WTC11 (cell line): ENCODE measurements around the gene CCER1. TPM values are rescaled to one million over a fixed set of nuclear protein-coding genes. Genes with fewer than 3 reads are reported as not detected.

Experiments used
- ATAC-seq: fragments of 200-7000 bp; cut with Tn5 transposase; 2 replicates; pipeline ENCODE4 v1.10.0; 2021; ENCODE audit warnings: mild to moderate bottlenecking, moderate library complexity
- CTCF ChIA-PET: fragments of 300-600 bp; sonication (Branson Sonifier 250); formaldehyde crosslinking; loops from one replicate; lab custom pipeline; 2021; ENCODE audit warnings: antibody characterized with exemption; lab: Charles Lee
- POLR2A ChIA-PET: fragments of 350-600 bp; sonication (Branson Sonifier 250); formaldehyde crosslinking; loops from one replicate; lab custom pipeline; 2021; ENCODE audit warnings: antibody characterized with exemption; lab: Charles Lee
- DNase-seq: peaks from one replicate; pipeline ENCODE4 v3.0.0; 2021; ENCODE audit warnings: low spot score
- H3K27ac Mint-ChIP-seq: 2 replicates; pipeline ENCODE4 v1.8.0; 2021; ENCODE audit warnings: mixed read lengths
- H3K27me3 Mint-ChIP-seq: 2 replicates; pipeline ENCODE4 v1.8.0; 2021; ENCODE audit warnings: low read depth, mild to moderate bottlenecking, moderate library complexity, mixed read lengths
- H3K36me3 Mint-ChIP-seq: 2 replicates; pipeline ENCODE4 v1.8.0; 2021; ENCODE audit warnings: mixed read lengths
- H3K4me1 Mint-ChIP-seq: 2 replicates; pipeline ENCODE4 v1.8.0; 2022; ENCODE audit warnings: mixed read lengths
- H3K4me3 Mint-ChIP-seq: 2 replicates; pipeline ENCODE4 v1.8.0; 2021; ENCODE audit warnings: mild to moderate bottlenecking, moderate library complexity, mixed read lengths
- H3K9me3 Mint-ChIP-seq: 2 replicates; pipeline ENCODE4 v1.8.0; 2021; ENCODE audit warnings: mixed read lengths
- CREB1 ChIP-seq: sonication (generic); formaldehyde crosslinking; IDR thresholded peaks from 2 replicates; pipeline ENCODE4 v1.8.0; 2023; ENCODE audit warnings: mild to moderate bottlenecking, missing genetic modification reagents
- ESRRA ChIP-seq: sonication (generic); formaldehyde crosslinking; IDR thresholded peaks from 2 replicates; pipeline ENCODE4 v1.8.1; 2022; ENCODE audit warnings: mild to moderate bottlenecking, missing genetic modification reagents, borderline replicate concordance
- ETV6 ChIP-seq: sonication (generic); formaldehyde crosslinking; IDR thresholded peaks from 2 replicates; pipeline ENCODE4 v1.8.1; 2022; ENCODE audit warnings: mild to moderate bottlenecking, missing genetic modification reagents
- FOXP1 ChIP-seq: sonication (generic); formaldehyde crosslinking; IDR thresholded peaks from 2 replicates; pipeline ENCODE4 v1.8.0; 2022; ENCODE audit warnings: missing genetic modification reagents, mild to moderate bottlenecking, moderate library complexity, borderline replicate concordance
- MYBL2 ChIP-seq: sonication (generic); formaldehyde crosslinking; IDR thresholded peaks from 2 replicates; pipeline ENCODE4 v1.8.1; 2023; ENCODE audit warnings: mild to moderate bottlenecking, moderate library complexity, missing genetic modification reagents
- NFYB ChIP-seq: sonication (generic); formaldehyde crosslinking; conservative IDR thresholded peaks from 2 replicates; pipeline ENCODE4 v1.8.0; 2022; ENCODE audit warnings: low read depth, missing genetic modification reagents
- SMAD3 ChIP-seq: sonication (generic); formaldehyde crosslinking; IDR thresholded peaks from 2 replicates; pipeline ENCODE4 v1.8.0; 2022; ENCODE audit warnings: missing genetic modification reagents, mild to moderate bottlenecking, borderline replicate concordance
- SOX15 ChIP-seq: fragments of 250-450 bp; sonication (Bioruptor Pico); IDR thresholded peaks from 2 replicates; pipeline ENCODE4 v1.9.0; 2021; ENCODE audit warnings: mild to moderate bottlenecking
- TCF7 ChIP-seq: sonication (generic); formaldehyde crosslinking; IDR thresholded peaks from 2 replicates; pipeline ENCODE4 v1.8.0; 2022; ENCODE audit warnings: mild to moderate bottlenecking, low read depth, missing genetic modification reagents, moderate library complexity
- ZBTB21 ChIP-seq: sonication (generic); formaldehyde crosslinking; IDR thresholded peaks from 2 replicates; pipeline ENCODE4 v1.8.1; 2023; ENCODE audit warnings: mild to moderate bottlenecking, missing genetic modification reagents, borderline replicate concordance
- ZNF263 ChIP-seq: sonication (generic); formaldehyde crosslinking; IDR thresholded peaks from 2 replicates; pipeline ENCODE4 v1.8.1; 2022; ENCODE audit warnings: low read depth, mild to moderate bottlenecking, moderate library complexity, missing genetic modification reagents
- total RNA-seq: library from RNA; stranded (reverse); gene quantifications from 3 replicates; pipeline ENCODE4 v1.2.3, GENCODE V29; 2021
- TF ChIP-seq, protein P1 (sequence below): sonication (generic); formaldehyde crosslinking; IDR thresholded peaks from 2 replicates; pipeline ENCODE4 v1.8.0; 2022; ENCODE audit warnings: missing genetic modification reagents
- TF ChIP-seq, protein P2 (sequence below): fragments of 250-450 bp; sonication (Bioruptor Pico); IDR thresholded peaks from 2 replicates; pipeline ENCODE4 v1.9.0; 2021; ENCODE audit warnings: mild to moderate bottlenecking, borderline replicate concordance
- TF ChIP-seq, protein P3 (sequence below): fragments of 200-600 bp; IDR thresholded peaks from 2 replicates; pipeline ENCODE4 v1.8.0; 2022; ENCODE audit warnings: antibody characterized with exemption
- TF ChIP-seq, protein P4 (sequence below): fragments of 250-450 bp; sonication (Bioruptor Pico); conservative IDR thresholded peaks from 2 replicates; pipeline ENCODE4 v1.9.0; 2021; ENCODE audit warnings: mild to moderate bottlenecking
- TF ChIP-seq, protein P5 (sequence below): sonication (generic); formaldehyde crosslinking; IDR thresholded peaks from 2 replicates; pipeline ENCODE4 v1.8.1; 2022; ENCODE audit warnings: low read depth, missing genetic modification reagents, borderline replicate concordance
- TF ChIP-seq, protein P6 (sequence below): fragments of 250-450 bp; sonication (Bioruptor Pico); IDR thresholded peaks from 2 replicates; pipeline ENCODE4 v1.9.0; 2021; ENCODE audit warnings: mild to moderate bottlenecking

CCER1 gene
- total RNA-seq, 1 experiment from 2014 or later = not detected

DNA sequence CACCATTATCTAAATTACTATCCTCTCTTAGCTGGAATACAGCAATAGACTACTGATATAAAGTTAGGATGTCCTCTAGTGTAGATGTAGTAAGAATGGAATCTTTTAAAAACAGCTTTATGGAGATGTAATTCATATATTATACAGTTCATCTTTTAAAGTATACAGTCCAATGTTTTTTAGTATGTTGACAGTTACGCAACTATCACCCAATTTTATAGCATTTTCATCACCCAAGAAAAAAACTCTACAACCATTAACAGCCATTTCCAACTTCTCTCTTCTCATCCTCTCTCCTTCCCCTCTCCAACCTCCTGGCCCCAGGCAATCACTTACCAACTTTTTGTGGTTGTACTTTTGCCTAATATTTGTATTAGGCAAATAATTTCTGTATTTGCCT, 27.2 kb upstream of the CCER1 start (continued):
- TF ChIP-seq, protein P1, sequence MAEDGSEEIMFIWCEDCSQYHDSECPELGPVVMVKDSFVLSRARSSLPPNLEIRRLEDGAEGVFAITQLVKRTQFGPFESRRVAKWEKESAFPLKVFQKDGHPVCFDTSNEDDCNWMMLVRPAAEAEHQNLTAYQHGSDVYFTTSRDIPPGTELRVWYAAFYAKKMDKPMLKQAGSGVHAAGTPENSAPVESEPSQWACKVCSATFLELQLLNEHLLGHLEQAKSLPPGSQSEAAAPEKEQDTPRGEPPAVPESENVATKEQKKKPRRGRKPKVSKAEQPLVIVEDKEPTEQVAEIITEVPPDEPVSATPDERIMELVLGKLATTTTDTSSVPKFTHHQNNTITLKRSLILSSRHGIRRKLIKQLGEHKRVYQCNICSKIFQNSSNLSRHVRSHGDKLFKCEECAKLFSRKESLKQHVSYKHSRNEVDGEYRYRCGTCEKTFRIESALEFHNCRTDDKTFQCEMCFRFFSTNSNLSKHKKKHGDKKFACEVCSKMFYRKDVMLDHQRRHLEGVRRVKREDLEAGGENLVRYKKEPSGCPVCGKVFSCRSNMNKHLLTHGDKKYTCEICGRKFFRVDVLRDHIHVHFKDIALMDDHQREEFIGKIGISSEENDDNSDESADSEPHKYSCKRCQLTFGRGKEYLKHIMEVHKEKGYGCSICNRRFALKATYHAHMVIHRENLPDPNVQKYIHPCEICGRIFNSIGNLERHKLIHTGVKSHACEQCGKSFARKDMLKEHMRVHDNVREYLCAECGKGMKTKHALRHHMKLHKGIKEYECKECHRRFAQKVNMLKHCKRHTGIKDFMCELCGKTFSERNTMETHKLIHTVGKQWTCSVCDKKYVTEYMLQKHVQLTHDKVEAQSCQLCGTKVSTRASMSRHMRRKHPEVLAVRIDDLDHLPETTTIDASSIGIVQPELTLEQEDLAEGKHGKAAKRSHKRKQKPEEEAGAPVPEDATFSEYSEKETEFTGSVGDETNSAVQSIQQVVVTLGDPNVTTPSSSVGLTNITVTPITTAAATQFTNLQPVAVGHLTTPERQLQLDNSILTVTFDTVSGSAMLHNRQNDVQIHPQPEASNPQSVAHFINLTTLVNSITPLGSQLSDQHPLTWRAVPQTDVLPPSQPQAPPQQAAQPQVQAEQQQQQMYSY (CRISPR knock-in tag) = no peak
- TF ChIP-seq CREB1 (CRISPR knock-in tag) (no peak), ZBTB21 (CRISPR knock-in tag) (no peak)
- TF ChIP-seq, all 79 proteins: peak for 0

DNA sequence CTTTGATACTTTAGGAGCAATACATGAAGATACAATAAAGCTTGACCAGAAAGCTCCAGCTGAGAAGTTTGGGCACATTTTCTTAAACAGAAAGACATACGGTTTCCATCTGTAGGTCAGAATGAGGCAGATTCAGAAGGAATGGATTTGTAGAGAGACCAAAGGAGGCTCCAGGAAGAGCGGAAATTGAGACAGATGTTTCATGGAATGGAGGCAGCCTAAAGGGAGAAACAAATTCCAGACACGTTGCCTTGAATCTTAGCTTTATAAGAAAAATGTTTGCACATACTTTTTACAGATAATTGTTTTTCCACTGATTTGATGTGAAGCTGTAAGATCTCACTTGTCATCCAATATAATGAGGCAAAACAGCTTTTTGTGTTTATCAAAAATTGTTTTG, 25.0 kb upstream of the CCER1 start:
- H3K4me3 Mint-ChIP-seq = no peak overlapping the region
- H3K36me3 Mint-ChIP-seq = no peaks in the 10 kb centered on the region
- ATAC-seq = no peak
- no peaks in the 10 kb centered on the region for H3K9me3 Mint-ChIP-seq
- H3K27ac Mint-ChIP-seq = no peak overlapping the region
- CTCF ChIA-PET = no interaction called here
- no peak for TF ChIP-seq ETV6 (CRISPR knock-in tag)
- TF ChIP-seq, protein P2, sequence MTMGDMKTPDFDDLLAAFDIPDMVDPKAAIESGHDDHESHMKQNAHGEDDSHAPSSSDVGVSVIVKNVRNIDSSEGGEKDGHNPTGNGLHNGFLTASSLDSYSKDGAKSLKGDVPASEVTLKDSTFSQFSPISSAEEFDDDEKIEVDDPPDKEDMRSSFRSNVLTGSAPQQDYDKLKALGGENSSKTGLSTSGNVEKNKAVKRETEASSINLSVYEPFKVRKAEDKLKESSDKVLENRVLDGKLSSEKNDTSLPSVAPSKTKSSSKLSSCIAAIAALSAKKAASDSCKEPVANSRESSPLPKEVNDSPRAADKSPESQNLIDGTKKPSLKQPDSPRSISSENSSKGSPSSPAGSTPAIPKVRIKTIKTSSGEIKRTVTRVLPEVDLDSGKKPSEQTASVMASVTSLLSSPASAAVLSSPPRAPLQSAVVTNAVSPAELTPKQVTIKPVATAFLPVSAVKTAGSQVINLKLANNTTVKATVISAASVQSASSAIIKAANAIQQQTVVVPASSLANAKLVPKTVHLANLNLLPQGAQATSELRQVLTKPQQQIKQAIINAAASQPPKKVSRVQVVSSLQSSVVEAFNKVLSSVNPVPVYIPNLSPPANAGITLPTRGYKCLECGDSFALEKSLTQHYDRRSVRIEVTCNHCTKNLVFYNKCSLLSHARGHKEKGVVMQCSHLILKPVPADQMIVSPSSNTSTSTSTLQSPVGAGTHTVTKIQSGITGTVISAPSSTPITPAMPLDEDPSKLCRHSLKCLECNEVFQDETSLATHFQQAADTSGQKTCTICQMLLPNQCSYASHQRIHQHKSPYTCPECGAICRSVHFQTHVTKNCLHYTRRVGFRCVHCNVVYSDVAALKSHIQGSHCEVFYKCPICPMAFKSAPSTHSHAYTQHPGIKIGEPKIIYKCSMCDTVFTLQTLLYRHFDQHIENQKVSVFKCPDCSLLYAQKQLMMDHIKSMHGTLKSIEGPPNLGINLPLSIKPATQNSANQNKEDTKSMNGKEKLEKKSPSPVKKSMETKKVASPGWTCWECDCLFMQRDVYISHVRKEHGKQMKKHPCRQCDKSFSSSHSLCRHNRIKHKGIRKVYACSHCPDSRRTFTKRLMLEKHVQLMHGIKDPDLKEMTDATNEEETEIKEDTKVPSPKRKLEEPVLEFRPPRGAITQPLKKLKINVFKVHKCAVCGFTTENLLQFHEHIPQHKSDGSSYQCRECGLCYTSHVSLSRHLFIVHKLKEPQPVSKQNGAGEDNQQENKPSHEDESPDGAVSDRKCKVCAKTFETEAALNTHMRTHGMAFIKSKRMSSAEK = no peak
- TF ChIP-seq, protein P3, sequence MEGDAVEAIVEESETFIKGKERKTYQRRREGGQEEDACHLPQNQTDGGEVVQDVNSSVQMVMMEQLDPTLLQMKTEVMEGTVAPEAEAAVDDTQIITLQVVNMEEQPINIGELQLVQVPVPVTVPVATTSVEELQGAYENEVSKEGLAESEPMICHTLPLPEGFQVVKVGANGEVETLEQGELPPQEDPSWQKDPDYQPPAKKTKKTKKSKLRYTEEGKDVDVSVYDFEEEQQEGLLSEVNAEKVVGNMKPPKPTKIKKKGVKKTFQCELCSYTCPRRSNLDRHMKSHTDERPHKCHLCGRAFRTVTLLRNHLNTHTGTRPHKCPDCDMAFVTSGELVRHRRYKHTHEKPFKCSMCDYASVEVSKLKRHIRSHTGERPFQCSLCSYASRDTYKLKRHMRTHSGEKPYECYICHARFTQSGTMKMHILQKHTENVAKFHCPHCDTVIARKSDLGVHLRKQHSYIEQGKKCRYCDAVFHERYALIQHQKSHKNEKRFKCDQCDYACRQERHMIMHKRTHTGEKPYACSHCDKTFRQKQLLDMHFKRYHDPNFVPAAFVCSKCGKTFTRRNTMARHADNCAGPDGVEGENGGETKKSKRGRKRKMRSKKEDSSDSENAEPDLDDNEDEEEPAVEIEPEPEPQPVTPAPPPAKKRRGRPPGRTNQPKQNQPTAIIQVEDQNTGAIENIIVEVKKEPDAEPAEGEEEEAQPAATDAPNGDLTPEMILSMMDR = no peak
- TF ChIP-seq, protein P4, sequence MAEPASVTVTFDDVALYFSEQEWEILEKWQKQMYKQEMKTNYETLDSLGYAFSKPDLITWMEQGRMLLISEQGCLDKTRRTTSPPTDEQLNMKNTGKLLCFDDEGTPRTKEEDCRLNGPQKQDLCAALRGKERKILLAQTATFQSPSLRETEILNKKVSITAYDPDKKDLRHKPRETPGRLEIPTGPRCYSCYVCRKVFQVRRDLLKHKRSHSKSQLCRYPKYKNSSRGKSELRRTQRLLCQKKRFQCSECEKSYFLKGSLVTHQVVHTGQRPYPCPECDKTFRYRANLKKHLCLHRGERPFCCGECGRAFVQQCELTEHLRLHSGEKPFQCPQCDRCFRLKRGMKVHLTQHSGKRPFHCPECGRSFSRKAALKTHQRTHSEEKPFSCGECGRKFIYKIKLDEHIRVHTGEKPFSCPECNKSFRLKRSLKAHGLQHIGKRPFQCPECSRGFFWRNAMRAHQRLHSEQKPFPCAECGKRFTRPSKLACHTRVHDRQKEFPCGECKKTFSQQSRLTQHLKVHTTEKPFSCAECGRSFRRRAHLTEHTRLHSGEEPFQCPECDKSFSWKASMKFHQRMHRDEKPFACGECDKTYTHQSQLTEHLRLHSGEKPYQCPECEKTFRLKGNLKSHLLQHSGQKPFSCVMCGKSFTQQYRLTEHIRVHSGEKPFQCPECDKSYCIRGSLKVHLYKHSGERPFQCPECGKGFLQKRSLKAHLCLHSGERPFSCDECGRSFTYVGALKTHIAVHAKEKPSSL (CRISPR knock-in tag) = no peak
- POLR2A ChIA-PET = no interaction called here
- H3K4me1 Mint-ChIP-seq = peaks cover 21% of the 10 kb centered on the region
- no peak for DNase-seq
- peaks cover 60% of the 10 kb centered on the region for H3K27me3 Mint-ChIP-seq

DNA sequence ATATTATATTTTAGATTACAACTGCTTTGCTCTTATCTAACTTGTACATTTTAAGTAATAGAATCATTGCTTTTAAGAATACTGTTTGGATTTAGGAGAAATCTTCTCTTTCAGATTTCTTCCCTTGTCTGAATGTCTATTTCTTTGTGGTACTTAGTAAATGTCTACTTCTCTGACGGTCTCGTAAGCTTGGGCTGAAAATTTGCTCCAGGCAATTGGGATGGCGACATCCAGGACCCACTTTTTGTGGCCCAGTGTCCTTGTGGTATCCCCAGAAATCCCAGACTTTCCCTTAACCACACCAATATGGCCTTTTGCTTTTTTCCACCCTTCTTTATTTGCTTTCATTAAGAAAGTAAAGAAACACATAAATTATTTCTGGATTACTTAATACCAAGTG, 24.0 kb upstream of the CCER1 start:
- Mint-ChIP-seq H3K27ac (no peak overlapping the region), H3K9me3 (no peaks in the 10 kb centered on the region), H3K4me1 (peaks cover 19% of the 10 kb centered on the region), H3K27me3 (peaks cover 51% of the 10 kb centered on the region), H3K36me3 (no peaks in the 10 kb centered on the region), H3K4me3 (no peak overlapping the region)
- ChIA-PET CTCF (interaction anchor here (2.7 kb wide), 1 partner anchor 130 kb away, joined by 12 read pairs; no protein-coding TSS in a partner anchor), POLR2A (no interaction called here)
- TF ChIP-seq ESRRA (CRISPR knock-in tag) = no peak
- TF ChIP-seq, protein P5, sequence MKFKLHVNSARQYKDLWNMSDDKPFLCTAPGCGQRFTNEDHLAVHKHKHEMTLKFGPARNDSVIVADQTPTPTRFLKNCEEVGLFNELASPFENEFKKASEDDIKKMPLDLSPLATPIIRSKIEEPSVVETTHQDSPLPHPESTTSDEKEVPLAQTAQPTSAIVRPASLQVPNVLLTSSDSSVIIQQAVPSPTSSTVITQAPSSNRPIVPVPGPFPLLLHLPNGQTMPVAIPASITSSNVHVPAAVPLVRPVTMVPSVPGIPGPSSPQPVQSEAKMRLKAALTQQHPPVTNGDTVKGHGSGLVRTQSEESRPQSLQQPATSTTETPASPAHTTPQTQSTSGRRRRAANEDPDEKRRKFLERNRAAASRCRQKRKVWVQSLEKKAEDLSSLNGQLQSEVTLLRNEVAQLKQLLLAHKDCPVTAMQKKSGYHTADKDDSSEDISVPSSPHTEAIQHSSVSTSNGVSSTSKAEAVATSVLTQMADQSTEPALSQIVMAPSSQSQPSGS = no peak
- TF ChIP-seq, protein P3 = no peak
- TF ChIP-seq MYBL2 (CRISPR knock-in tag) = no peak
- TF ChIP-seq FOXP1 = no peak
- TF ChIP-seq TCF7 (CRISPR knock-in tag) = no peak
- TF ChIP-seq, protein P6, sequence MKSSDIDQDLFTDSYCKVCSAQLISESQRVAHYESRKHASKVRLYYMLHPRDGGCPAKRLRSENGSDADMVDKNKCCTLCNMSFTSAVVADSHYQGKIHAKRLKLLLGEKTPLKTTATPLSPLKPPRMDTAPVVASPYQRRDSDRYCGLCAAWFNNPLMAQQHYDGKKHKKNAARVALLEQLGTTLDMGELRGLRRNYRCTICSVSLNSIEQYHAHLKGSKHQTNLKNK (CRISPR knock-in tag) = no peak
- TF ChIP-seq ETV6 (CRISPR knock-in tag) = no peak
- no peak for TF ChIP-seq SMAD3 (CRISPR knock-in tag)
- no peak for TF ChIP-seq NFYB (CRISPR knock-in tag)
- TF ChIP-seq SOX15 (CRISPR knock-in tag) = no peak
- TF ChIP-seq ZNF263 = no peak
- DNase-seq (no peak), ATAC-seq (no peak)
